Astrocyte (in vitro differentiated cells and primary cell): ENCODE data around the gene LZTS3. TPM values are rescaled to one million over a fixed set of nuclear protein-coding genes. Genes with fewer than 3 reads are reported as not detected.
"Not testable (repeated sequence)": the region's sequence is repeated elsewhere in the genome, so short reads cannot be mapped to it uniquely, and the experiment has no call there.

Experiments used
- DNase-seq: peaks from one replicate; pipeline ENCODE4 v3.0.0-alpha.2; 2010; ENCODE audit warnings: low read depth
- FAIRE-seq: peaks from 2 replicates; lab custom pipeline; 2011; peaks lifted over from hg19 to GRCh38; lab: Jason Lieb, UNC
- H2AFZ ChIP-seq: 2 replicates; pipeline ENCODE4 v1.6.0; 2012; ENCODE audit warnings: low read depth, low read length, inconsistent platforms
- H3K27ac ChIP-seq: 2 replicates; pipeline ENCODE4 v1.5.1; 2011; ENCODE audit warnings: low read depth, low read length, inconsistent platforms
- H3K27me3 ChIP-seq: 2 replicates; pipeline ENCODE4 v1.6.0; 2011; ENCODE audit warnings: low read length, inconsistent platforms; ENCODE audit not compliant: insufficient read depth
- H3K36me3 ChIP-seq: 2 replicates; pipeline ENCODE4 v1.5.1; 2011; ENCODE audit warnings: low read length, inconsistent platforms; ENCODE audit not compliant: insufficient read depth
- H3K4me1 ChIP-seq: 2 replicates; pipeline ENCODE4 v1.5.1; 2011; ENCODE audit warnings: low read length, inconsistent platforms; ENCODE audit not compliant: insufficient read depth
- H3K4me2 ChIP-seq: 2 replicates; pipeline ENCODE4 v1.6.0; 2012; ENCODE audit warnings: low read length, inconsistent platforms
- H3K4me3 ChIP-seq: 2 replicates; pipeline ENCODE4 v1.5.1; 2011; ENCODE audit warnings: low read depth, mild to moderate bottlenecking, low read length, inconsistent platforms; ENCODE audit not compliant: insufficient read depth
- H3K79me2 ChIP-seq: 2 replicates; pipeline ENCODE4 v1.6.0; 2012; ENCODE audit warnings: mild to moderate bottlenecking, low read length, inconsistent platforms; ENCODE audit not compliant: insufficient read depth
- H3K9ac ChIP-seq: 2 replicates; pipeline ENCODE4 v1.6.0; 2012; ENCODE audit warnings: mild to moderate bottlenecking, low read length, inconsistent platforms
- H3K9me3 ChIP-seq: 2 replicates; pipeline ENCODE4 v1.5.1; 2012; ENCODE audit warnings: low read depth, mild to moderate bottlenecking, low read length, inconsistent platforms; ENCODE audit not compliant: insufficient read depth
- H4K20me1 ChIP-seq: 2 replicates; pipeline ENCODE4 v1.6.0; 2012; ENCODE audit warnings: low read length, inconsistent platforms; ENCODE audit not compliant: insufficient read depth
- H3K27ac Mint-ChIP-seq: one replicate; pipeline ENCODE4 v1.8.0; 2021; ENCODE audit warnings: mild to moderate bottlenecking, mixed read lengths; ENCODE audit not compliant: unreplicated experiment
- H3K27me3 Mint-ChIP-seq: one replicate; pipeline ENCODE4 v1.8.0; 2021; ENCODE audit warnings: low read depth, mixed read lengths; ENCODE audit not compliant: unreplicated experiment
- H3K36me3 Mint-ChIP-seq: one replicate; pipeline ENCODE4 v1.8.0; 2021; ENCODE audit warnings: low read depth, mixed read lengths; ENCODE audit not compliant: unreplicated experiment
- H3K4me1 Mint-ChIP-seq: one replicate; pipeline ENCODE4 v1.8.0; 2021; ENCODE audit warnings: low read depth, mixed read lengths; ENCODE audit not compliant: unreplicated experiment
- H3K4me3 Mint-ChIP-seq: one replicate; pipeline ENCODE4 v1.8.0; 2021; ENCODE audit warnings: mild to moderate bottlenecking, moderate library complexity, mixed read lengths; ENCODE audit not compliant: unreplicated experiment
- H3K9me3 Mint-ChIP-seq: one replicate; pipeline ENCODE4 v1.8.0; 2021; ENCODE audit warnings: mild to moderate bottlenecking, mixed read lengths; ENCODE audit not compliant: unreplicated experiment
- EZH2 ChIP-seq: IDR thresholded peaks from 2 replicates; pipeline ENCODE4 v1.6.1; 2012; ENCODE audit warnings: mild to moderate bottlenecking, low read length, inconsistent platforms; ENCODE audit not compliant: insufficient read depth
- total RNA-seq: library from RNA; stranded (reverse); gene quantifications from 2 replicates; pipeline ENCODE4 v1.2.1, GENCODE V29; 2021
- TF ChIP-seq, protein P1 (sequence below): IDR thresholded peaks from 2 replicates; pipeline ENCODE4 v1.5.1; 2011; ENCODE audit warnings: low read depth, mild to moderate bottlenecking, inconsistent platforms, low read length, moderate library complexity; ENCODE audit not compliant: insufficient read depth

LZTS3 gene
- total RNA-seq, 1 donor from 2014 or later: 12.6 TPM

DNA sequence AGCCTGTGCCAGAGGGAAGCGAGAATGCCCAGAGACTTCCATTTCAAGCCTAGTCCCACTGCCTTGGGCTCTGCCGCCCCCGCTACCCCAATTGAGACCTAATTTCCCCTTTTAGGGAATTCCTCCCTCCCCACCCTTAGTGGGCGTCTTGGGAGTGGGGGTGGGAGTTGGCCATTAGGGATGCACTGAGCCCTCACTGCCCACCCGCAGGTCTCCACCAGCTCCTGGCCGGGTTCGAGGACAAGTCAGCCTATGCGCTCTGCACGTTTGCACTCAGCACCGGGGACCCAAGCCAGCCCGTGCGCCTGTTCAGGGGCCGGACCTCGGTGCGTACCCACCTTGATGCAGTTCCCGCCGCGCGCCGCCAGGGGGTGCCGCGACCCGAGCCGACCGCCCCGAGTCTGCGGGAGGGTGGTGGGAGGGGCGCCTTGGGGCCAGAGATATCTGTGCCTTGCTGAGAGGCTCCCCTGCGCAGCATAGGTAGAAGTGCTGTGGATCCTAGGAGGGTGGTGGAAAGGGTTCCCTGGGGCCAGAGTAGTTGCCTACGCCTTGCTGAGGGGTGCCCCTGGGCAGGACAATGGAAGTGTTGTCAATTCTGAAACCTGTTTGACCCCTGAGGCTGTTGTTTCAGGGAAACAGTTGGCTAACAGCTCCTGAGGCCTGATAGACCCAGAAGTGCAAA lies 45.1 kb upstream of the LZTS3 start:
- H3K9me3 Mint-ChIP-seq: no peaks in the 10 kb centered on the region
- H3K4me1 Mint-ChIP-seq: peaks cover 9% of the 10 kb centered on the region
- no peak overlapping the region for H3K27ac ChIP-seq
- H3K4me3 Mint-ChIP-seq: no peak overlapping the region
- TF ChIP-seq, protein P1, sequence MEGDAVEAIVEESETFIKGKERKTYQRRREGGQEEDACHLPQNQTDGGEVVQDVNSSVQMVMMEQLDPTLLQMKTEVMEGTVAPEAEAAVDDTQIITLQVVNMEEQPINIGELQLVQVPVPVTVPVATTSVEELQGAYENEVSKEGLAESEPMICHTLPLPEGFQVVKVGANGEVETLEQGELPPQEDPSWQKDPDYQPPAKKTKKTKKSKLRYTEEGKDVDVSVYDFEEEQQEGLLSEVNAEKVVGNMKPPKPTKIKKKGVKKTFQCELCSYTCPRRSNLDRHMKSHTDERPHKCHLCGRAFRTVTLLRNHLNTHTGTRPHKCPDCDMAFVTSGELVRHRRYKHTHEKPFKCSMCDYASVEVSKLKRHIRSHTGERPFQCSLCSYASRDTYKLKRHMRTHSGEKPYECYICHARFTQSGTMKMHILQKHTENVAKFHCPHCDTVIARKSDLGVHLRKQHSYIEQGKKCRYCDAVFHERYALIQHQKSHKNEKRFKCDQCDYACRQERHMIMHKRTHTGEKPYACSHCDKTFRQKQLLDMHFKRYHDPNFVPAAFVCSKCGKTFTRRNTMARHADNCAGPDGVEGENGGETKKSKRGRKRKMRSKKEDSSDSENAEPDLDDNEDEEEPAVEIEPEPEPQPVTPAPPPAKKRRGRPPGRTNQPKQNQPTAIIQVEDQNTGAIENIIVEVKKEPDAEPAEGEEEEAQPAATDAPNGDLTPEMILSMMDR: peak; percentile 57
- no peak for TF ChIP-seq EZH2
- H3K9me3 ChIP-seq: no peaks in the 10 kb centered on the region
- no peak overlapping the region for H3K27ac Mint-ChIP-seq
- peaks cover 6% of the 10 kb centered on the region for H3K79me2 ChIP-seq
- FAIRE-seq (no peak), DNase-seq (no peak)
- peak overlapping the region; percentile 60 for H2AFZ ChIP-seq
- H3K27me3 Mint-ChIP-seq: no peaks in the 10 kb centered on the region
- peaks cover 10% of the 10 kb centered on the region for H4K20me1 ChIP-seq
- H3K4me1 ChIP-seq: no peaks in the 10 kb centered on the region
- peaks cover 11% of the 10 kb centered on the region for H3K36me3 ChIP-seq
- H3K9ac ChIP-seq: no peak overlapping the region
- H3K4me3 ChIP-seq: no peak overlapping the region
- H3K4me2 ChIP-seq: no peak overlapping the region
- no peaks in the 10 kb centered on the region for H3K27me3 ChIP-seq
- peaks cover 4% of the 10 kb centered on the region for H3K36me3 Mint-ChIP-seq

DNA sequence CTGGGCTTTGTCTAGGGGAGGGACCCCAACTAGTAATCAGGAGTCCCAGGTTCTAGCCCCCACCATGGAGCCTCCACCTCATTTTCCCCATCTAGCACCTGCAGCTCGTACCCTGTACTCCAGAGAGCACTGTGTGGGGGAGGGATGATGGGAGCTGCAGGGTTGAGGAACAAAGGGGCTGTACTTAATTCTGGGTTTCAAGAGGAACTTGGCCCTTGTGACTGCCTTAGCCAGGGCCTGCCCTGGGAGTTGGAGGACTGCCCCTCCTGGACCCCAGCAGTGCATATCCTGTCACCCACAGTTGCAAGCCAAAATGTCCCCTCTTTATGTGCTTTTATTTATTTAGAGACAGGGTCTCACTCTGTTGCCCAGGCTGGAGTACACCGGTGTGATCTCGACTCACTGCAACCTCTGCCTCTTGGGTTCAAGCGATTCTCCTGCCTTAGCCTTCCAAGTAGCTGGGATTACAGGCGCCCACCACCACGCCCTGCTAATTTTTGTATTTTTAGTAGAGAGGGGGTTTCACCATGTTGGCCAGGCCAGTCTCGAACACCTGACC lies 42.1 kb upstream of the LZTS3 start:
- H3K9ac ChIP-seq, H3K36me3 ChIP-seq, H3K4me1 ChIP-seq, H3K27ac Mint-ChIP-seq, H3K4me1 Mint-ChIP-seq, H3K36me3 Mint-ChIP-seq, DNase-seq, H3K27me3 ChIP-seq, H3K4me3 ChIP-seq, H3K4me3 Mint-ChIP-seq, H3K27me3 Mint-ChIP-seq, H2AFZ ChIP-seq, FAIRE-seq, H3K4me2 ChIP-seq, H3K27ac ChIP-seq, H3K9me3 Mint-ChIP-seq, H3K9me3 ChIP-seq: not testable (repeated sequence)
- Histone ChIP-seq H4K20me1 (peaks cover 13% of the 10 kb centered on the region), H3K79me2 (peaks cover 36% of the 10 kb centered on the region)

DNA sequence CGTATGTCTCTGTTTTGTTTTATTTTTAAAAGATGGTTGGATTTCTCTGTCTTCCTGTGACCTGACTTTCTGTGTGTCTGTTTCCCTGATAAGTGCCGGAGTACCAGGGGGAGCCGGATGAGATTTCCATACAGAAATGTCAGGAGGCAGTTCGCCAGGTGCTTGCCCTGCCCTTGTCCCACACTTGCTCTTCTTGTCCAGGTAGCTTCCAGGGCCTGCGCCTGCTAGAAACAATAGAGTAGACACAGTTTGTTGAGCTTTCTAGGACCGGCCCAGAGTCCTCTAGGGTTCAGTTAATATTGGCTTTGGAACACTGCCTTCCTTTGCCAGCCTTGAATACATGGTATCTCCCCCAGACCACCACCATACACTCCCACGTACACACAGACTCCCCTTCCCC lies 39.9 kb upstream of the LZTS3 start:
- FAIRE-seq (no peak), DNase-seq (no peak)
- TF ChIP-seq EZH2: no peak
- TF ChIP-seq, protein P1: no peak
- no peaks in the 10 kb centered on the region for H3K27me3 Mint-ChIP-seq
- H3K36me3 Mint-ChIP-seq: peaks cover 8% of the 10 kb centered on the region
- peaks cover 8% of the 10 kb centered on the region for H4K20me1 ChIP-seq
- no peaks in the 10 kb centered on the region for H3K9me3 ChIP-seq
- H3K36me3 ChIP-seq: peaks cover 5% of the 10 kb centered on the region
- no peaks in the 10 kb centered on the region for H3K27me3 ChIP-seq
- H3K4me3 Mint-ChIP-seq: no peak overlapping the region
- no peaks in the 10 kb centered on the region for H3K9me3 Mint-ChIP-seq
- H3K4me3 ChIP-seq: no peak overlapping the region
- peaks cover 9% of the 10 kb centered on the region for H3K4me1 ChIP-seq
- no peak overlapping the region for H3K27ac ChIP-seq
- H3K27ac Mint-ChIP-seq: no peak overlapping the region
- H3K4me2 ChIP-seq: no peak overlapping the region
- H2AFZ ChIP-seq: no peak overlapping the region
- H3K4me1 Mint-ChIP-seq: peaks cover 3% of the 10 kb centered on the region
- peaks cover 55% of the 10 kb centered on the region for H3K79me2 ChIP-seq
- no peak overlapping the region for H3K9ac ChIP-seq
